Measurements from ENCODE around the gene HP1BP3. TPM values are rescaled to one million over a fixed set of nuclear protein-coding genes. Genes with fewer than 3 reads are reported as not detected.
A peak's percentile ranks its signal among the peaks of the same experiment; 100 is the strongest.
"Not testable (repeated sequence)": the region's sequence is repeated elsewhere in the genome, so short reads cannot be mapped to it uniquely, and the experiment has no call there.

HP1BP3 gene
- 399 TPM for total RNA-seq

GRCh38 chr1:20787029-20787839 lies at the start of gene HP1BP3:
Gene HP1BP3, minus strand, starts transcription at chr1:20787307. Its CDS starts 6,867 bp downstream, at chr1:20780440.
- peak; percentile 51 for DNase-seq

GRCh38 chr1:20836230-20836629 lies 49.1 kb upstream of the HP1BP3 start:
- no peak for DNase-seq

GRCh38 chr1:20834780-20835179 lies 47.7 kb upstream of the HP1BP3 start:
- no peak for DNase-seq

GRCh38 chr1:20834192-20834591 lies 47.1 kb upstream of the HP1BP3 start:
- no peak for DNase-seq

- DNase-seq = no peak
Measured at GRCh38 chr1:20830378-20830777, 43.3 kb upstream of the HP1BP3 start.

- DNase-seq = no peak
Measured at GRCh38 chr1:20829946-20830345, 42.8 kb upstream of the HP1BP3 start.

GRCh38 chr1:20829531-20829930 lies 42.4 kb upstream of the HP1BP3 start:
- no peak for DNase-seq

- no peak for DNase-seq
Measured at GRCh38 chr1:20823845-20824244, 36.7 kb upstream of the HP1BP3 start.

- no peak for DNase-seq
Measured at GRCh38 chr1:20821466-20821865, 34.4 kb upstream of the HP1BP3 start.

- DNase-seq = no peak
Measured at GRCh38 chr1:20819818-20820217, 32.7 kb upstream of the HP1BP3 start.

- no peak for DNase-seq
Measured at GRCh38 chr1:20814534-20814871, 27.4 kb upstream of the HP1BP3 start.

- DNase-seq = no peak
Measured at GRCh38 chr1:20811916-20812315, 24.8 kb upstream of the HP1BP3 start.

GRCh38 chr1:20793236-20793635 lies 6.1 kb upstream of the HP1BP3 start:
- DNase-seq = no peak

- DNase-seq = no peak
Measured at GRCh38 chr1:20792196-20792595, 5.1 kb upstream of the HP1BP3 start.

GRCh38 chr1:20790785-20791184 lies 3.7 kb upstream of the HP1BP3 start:
- DNase-seq = no peak

- DNase-seq = not testable (repeated sequence)
Measured at GRCh38 chr1:20789598-20789997, 2.5 kb upstream of the HP1BP3 start.

GRCh38 chr1:20787840-20788795 lies 1.0 kb upstream of the HP1BP3 start:
- DNase-seq = no peak

- DNase-seq = peak; percentile 89
Measured at GRCh38 chr1:20786253-20787028, 666 bp downstream of the HP1BP3 start.

- no peak for DNase-seq
Measured at GRCh38 chr1:20785907-20786252, 1.2 kb downstream of the HP1BP3 start.

GRCh38 chr1:20775700-20776099 lies 11.4 kb downstream of the HP1BP3 start:
- DNase-seq = no peak

- DNase-seq = no peak
Measured at GRCh38 chr1:20771780-20772179, 15.3 kb downstream of the HP1BP3 start.

GRCh38 chr1:20770314-20771087 lies 16.6 kb downstream of the HP1BP3 start:
- no peak for DNase-seq
